DMS153 treated with DMSO at 0.1 percent for 48 hours (cell line): ENCODE data around the gene TEX264.
A peak's percentile ranks its signal among the peaks of the same experiment; 100 is the strongest.

ENCODE experiments used
- DNase-seq: peaks from one replicate; lab custom pipeline; 2025; ENCODE audit not compliant: unreplicated experiment; lab: John Stamatoyannopoulos, UW

The TEX264 gene

DNA sequence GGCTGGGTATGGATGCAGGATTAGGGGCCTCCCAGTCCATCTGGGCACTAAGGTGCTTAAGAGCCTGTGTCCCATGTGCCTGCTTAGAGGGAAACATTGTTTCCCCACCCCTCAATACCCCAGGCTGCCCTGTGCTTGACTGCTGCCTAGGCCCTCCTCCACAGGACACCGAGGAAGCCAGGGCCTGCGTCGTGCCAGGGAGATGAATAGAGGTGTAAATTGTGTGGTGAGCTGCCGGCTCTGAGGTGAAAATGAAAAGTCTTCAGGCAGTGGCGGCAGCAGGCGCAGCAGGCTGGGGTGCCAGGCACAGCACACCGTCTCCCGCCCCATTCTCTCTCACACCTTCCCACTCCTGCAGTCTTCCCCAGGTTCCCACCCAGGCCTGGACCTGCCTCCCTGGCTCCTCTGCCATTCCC, 21.9 kb downstream of the TEX264 start:
- DNase-seq: no peak

DNA sequence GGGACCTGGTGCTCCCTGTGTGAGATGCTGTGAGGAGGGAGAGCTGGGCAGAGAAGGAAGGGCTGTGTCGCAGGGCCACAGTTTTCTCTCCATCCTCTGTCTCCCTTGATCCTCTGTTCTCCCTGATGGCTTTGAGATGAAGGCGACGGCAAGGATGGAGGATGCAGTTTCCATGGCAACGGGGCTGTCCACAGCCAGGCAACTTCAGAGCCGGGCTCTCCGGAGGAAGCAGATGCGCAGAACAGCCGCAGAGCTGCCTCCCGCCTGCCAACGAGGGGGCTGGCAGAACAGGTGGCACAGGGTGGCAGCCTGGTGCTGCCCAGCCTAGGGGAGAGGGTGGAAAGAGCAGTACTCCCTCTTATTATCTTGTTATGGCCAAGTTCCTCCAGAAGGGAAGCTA, 25.9 kb downstream of the TEX264 start:
- no peak for DNase-seq

DNA sequence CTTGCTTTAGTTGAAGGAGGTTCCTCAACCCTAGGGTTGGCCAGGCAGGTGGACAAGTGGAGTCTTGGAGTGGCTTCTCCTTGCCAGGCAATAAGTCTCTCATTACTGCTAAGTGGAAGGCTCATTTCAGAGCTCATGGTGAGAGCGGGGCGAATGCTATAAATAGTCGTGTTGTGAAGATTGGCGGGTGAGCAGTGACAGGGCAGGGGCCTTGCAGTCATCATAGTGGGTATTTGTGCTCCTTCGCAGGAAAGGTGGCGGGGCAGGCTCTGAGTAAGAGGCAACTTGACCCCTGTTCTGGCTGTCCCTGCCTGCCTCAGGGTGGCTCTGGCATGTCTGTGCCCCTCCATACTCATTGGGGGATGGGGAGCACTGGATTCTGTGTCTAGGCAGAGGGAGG, 27.2 kb downstream of the TEX264 start:
- DNase-seq: no peak

DNA sequence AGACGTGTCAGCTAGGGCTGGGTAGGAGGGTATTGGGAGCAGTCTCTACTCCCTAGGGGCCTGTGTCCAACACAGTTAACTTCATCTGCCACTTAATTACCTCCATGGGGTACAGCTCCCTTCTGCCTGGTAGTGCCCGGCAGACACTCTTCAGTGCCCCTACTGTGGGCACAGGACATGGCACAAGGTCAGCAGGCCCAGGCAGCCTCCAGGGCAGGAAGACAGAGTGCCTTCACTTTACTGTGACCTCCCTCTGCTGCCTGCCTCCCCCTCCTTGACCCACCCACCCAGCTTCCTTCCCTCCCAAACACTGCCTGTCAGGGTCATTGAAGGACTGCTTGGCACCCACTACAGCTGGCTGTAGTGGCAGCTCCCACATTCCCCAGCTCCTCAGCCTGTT, 29.4 kb downstream of the TEX264 start:
- DNase-seq: no peak

DNA sequence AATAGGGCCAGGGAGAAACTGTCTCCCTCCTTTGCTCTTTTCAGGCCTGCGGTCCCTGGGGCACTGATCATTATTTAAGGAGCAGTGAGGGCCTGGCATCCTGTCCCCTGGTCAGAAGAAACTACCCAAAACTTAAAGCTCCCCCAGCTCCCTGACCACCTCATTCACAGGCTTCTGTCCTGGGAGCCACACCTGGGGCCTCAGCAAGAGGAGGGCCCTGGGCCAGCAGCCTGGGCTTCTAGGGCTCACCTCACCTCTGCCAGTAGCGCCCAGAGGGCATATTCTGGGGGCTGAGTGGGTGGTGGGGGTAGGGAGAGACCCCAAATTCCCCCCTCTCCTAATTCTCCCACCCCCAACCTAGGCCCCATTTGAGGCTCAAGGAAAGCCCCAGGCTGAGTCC, 31.1 kb downstream of the TEX264 start:
- DNase-seq: no peak

DNA sequence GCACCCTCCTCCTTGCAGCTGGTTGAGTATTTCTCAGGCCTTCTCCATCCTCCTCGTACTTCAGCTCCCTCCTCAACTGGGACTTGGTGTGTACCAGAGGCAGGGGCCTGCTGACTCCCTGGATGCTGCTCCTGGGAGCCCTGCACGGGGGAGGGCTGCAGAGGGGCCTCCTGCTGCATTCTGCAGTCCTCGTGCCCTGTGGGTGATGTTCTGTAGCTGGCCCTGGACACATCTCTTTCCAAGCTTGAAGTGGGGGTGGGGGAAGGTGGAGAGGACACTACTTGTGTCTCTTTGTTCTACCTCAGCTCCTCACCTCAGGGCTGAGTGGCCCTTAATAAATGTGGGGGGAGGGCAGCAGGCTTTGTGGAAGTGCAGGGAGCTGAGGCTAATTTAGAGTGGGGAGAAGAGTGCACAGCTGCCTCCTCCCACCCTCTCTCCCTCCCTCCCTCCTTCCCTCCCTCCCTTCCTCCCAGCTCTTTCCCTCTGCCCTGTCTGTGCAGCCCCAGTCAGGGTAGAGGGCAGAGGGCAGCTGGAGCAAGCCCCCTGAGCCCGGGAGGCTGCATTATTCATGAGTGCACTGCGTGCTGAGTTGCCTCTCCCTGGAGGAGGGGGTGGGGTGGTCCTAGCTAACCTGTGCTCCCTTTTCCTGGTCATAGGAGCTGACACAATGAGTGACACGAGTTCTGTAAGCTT, 32.2 kb downstream of the TEX264 start:
- no peak for DNase-seq

DNA sequence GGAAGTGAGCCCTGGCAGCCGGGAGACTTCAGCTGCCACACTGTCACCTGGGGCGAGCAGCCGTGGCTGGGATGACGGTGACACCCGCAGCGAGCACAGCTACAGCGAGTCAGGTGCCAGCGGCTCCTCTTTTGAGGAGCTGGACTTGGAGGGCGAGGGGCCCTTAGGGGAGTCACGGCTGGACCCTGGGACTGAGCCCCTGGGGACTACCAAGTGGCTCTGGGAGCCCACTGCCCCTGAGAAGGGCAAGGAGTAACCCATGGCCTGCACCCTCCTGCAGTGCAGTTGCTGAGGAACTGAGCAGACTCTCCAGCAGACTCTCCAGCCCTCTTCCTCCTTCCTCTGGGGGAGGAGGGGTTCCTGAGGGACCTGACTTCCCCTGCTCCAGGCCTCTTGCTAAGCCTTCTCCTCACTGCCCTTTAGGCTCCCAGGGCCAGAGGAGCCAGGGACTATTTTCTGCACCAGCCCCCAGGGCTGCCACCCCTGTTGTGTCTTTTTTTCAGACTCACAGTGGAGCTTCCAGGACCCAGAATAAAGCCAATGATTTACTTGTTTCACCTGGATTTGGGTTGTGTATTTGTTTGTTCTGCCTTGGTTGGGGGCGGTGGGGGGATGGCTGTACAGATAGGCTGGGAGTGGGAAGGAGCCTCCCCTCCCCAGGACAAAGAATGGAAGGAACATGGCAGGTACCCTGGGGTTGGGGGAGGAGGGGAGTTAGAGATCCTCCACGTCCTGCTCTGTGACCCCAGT, 32.9 kb downstream of the TEX264 start:
- no peak for DNase-seq

DNA sequence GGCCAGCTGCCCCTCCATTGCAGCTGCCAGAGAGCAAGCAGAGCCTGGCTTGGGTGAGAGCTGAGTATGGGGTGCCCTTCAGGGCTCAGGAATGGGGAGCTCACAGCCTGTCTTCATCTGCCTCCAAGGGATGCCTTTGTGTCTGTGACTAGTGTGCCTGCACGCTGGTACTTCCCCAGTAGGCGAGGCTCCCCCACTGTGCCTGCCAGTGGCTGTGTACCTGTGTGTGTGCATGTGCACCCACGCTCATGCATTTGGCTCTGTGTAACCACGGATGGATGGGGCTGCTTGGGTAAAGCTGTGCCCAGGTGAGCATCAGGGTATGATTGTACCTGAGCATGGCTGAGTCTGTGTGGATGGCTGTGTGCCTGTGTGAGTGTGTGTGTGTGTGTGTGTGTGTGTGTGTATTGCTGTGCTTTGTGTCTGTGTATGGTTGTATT, 33.5 kb downstream of the TEX264 start:
- DNase-seq: no peak

DNA sequence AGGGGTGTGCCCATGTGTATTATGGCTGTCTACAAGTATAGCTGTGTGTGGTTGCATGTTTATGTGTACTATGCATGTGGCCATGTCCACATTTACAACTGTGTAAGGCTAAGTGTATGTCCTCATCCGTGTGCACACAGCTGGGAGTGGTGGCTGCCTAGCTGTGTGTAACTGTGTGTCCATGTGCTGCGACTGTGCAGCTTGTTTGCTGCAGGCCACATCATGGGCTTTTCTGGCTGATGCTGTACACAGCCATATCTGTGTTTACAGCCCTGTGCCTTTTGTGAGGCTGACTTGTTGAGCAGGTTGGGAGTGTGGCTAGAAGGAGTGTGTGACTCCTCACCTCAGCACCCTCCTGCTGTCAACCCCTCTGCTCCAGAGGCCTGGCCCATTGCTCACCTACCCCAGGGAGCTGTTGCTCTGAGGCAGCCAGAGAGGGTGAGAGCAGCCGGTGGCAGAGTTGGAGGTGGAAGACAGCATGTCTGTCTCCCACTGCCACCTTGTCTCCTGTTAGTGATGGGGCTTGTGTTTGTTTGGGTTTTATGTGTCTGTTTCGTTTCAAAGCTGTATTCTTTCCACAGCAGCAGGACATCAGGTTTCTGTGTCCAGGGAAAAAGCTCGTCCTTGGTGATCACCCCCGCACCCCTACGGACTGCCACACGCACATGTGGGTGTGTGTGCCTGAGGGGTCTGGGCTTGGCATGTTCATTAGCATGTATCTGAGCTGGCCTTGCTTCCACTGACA, 34.4 kb downstream of the TEX264 start:
- DNase-seq: no peak

DNA sequence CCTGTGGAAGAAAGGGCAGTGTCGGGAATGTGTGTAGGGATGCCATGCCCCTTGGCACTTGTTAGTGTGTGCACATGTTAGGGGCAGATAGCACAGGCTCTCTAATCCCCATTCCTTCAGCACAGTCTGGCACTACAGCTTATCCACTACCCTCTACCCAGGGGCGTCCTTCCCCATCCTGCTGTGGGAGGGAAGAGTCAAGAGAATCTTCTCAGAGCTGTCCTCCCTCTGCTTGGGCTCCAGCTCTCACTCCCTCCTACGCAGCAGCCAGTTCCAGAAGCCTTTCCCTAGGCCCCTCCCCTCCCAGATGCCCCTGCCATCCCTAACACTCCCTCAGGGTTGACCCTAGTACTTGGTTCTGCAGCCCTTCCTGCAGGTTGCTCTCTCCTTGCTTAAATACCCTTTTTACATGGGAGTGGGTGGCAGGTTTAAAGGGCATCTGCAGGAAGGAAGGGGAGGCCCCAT, 35.0 kb downstream of the TEX264 start:
- DNase-seq: no peak

DNA sequence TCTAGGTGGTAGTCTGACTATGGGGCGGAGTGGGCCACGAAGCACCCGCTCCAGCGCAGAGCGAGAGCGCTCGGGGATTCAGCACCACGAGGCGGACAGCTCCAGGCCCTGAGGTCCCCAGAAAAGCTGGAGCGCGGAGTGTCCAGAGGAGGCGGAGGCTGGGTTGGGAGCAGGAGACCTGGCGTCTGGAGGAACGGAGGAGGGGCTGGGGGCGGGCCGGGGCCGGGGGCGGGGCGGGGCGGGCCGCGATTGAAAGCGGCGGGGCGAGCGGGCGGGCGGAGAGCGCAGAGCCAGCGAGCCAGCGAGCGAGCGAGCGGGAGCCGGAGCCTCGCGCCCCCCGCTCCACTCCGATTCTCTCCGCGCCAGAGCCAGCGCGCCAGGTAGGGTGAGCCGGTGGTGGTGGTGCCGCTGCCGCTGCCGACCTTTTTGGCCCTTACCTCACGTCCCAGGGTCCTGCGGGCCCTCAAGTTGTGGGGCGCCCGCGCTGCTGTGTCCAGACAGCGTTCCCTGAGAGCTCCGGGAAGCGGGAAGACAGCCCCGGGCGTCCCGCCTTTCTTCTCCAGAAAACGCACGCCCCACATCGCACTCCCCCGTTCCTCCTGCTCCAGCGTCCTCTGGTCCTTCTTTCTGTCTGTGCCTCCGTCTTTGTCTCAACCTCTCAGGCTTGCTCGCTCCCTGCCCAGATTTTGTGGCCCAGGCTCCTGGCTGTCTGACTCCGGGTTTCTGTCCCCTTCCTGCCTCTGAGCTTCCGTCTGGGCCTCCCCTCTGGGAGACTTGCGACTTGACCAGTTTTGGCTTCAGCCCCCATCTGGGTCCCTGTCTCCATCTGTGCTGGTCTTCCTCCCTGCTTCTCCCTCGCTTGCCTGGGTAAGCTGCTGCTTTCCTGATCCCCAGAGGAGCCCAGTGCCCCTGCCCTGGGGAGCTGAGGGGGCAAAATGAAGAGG, 36.0 kb downstream of the TEX264 start, which contains the start of gene GRM2:
Gene GRM2 (plus strand): TSS at position 281 of the 944 bp plus-strand sequence. CDS start 1,916 bp downstream, outside the sequence.
- DNase-seq: peak; percentile 4

DNA sequence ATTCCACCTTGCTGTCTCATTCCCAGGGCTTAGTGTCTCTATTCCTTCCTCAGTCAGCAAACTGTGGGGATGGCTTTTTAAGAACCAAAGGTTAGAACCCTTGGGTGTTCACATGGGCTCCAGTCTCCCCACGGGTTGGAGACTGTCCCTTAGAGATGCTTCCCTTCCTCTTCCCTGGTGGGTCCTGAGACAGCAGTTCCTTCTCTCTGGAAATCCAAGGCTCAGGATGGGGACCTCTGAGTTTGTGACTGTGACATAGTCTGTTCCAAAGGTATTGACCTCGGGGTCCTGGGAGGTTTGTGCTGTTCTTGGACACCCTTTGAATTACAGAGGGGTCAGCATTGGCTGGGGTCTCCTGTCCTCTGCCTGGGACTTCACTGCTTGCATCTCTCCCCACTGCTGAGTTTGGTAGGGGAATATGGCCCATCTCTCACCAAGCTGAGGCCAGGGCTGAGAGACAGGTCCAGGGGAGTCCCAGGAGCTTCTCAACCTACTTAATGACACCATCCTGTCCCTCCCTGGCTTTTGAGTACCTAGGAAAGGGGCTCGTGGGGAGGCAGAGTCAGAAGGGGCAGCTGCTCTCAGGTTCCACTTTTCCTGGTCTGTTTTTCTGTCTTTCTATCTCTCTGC, 37.3 kb downstream of the TEX264 start:
- no peak for DNase-seq

DNA sequence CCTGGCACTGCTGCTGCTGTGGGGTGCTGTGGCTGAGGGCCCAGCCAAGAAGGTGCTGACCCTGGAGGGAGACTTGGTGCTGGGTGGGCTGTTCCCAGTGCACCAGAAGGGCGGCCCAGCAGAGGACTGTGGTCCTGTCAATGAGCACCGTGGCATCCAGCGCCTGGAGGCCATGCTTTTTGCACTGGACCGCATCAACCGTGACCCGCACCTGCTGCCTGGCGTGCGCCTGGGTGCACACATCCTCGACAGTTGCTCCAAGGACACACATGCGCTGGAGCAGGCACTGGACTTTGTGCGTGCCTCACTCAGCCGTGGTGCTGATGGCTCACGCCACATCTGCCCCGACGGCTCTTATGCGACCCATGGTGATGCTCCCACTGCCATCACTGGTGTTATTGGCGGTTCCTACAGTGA, 38.0 kb downstream of the TEX264 start:
- no peak for DNase-seq

DNA sequence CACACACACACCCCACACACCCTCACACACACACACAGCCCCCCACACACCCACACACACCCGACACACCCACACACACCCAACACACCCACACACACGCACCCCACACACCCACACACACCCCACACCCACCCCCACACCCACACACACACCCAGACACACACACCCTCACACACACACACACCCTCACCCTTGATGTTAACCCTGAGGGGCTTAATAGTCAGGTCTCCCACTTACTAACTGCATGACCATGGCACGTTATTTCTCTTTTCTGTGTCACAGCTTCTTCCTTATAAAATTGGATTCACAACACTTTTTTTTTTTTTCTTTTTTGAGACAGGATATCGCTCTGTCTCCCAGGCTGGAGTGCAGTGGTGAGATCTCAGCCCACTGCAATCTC, 38.6 kb downstream of the TEX264 start:
- DNase-seq: no peak

DNA sequence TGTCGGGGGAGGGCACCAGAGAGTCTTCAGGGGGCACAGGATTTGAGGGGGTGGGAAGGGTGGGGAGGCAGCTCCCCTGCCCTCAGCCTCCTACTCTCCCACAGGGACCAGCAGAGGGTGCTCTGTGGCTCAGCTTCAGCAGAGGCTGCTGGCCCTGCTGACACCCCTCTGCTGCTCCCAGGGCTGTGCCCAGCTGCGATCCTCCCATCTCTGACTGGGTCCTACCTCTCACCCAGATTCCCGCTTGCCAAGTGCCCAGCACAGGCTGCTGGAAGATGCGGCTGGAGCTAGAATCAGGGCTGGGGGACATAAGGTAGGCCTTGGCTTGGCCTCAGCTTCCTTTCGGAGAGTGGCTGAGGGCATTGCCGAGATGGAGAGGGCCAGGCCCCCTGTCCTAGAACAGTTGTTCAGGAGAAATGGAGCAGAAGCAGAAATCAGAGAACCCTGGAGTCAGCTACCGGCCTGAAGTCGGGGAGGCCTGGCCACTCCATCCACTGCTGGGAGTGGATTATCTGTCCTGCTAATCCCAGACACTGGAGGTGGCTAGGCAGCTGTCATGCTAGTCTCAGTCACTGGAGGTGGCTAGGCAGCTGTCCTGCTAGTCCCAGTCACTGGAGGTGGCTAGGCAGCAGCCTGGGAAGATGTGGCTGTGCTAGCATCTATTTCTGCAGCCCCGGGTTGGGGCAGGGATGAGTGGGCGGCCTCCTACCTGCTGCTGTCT, 39.7 kb downstream of the TEX264 start:
- DNase-seq: no peak

DNA sequence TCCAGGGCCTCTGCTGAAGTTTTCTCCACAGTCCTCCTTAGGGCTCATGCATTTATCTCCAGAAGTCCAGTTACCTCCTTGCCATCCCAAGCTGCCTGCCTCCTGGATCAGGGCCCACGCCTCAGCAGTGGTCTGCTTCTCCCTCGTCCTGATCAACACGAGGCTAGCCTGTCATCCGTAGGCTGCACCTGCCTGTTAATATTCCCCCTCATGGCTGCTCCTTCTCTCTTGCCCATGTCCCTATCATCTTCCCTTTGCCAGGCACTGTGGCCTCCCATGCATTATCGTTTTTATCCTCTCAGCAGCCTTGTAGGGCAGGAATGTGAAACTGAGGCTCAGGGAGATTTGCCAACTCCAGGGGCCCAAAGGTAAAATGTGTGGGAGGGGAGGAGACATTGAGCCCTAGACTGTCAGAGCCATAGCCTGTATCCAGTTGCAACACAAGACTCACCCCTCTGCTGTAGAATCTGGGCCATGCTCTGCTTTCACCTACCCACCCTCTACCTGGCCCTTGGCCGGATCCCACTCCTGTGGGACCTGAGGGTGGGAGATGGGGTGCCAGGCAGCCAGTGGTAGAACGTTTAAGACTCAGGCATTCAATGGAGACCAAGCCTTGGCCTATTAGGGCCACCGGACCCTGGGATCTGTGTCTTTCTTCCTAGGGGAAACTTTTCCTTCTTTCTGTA, 40.4 kb downstream of the TEX264 start:
- no peak for DNase-seq

DNA sequence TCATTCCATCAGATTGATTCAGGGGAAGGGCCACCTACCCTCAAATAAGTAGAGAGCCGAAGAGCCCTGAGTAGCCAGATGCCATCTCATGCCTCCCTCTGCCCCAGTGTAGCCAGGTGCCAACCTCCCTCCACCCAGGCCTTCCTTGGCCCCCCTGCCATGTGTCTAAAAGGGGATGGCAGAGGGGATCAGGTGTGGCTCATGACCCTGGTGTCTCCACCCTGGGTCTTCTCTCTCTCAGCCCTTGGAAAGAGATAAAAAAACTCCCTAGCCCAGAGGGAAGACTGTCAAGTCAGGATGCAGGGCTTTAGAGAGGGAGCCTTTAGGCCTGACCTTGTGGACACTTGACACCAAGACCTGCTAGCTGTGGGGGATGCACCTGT, 41.0 kb downstream of the TEX264 start:
- DNase-seq: no peak

DNA sequence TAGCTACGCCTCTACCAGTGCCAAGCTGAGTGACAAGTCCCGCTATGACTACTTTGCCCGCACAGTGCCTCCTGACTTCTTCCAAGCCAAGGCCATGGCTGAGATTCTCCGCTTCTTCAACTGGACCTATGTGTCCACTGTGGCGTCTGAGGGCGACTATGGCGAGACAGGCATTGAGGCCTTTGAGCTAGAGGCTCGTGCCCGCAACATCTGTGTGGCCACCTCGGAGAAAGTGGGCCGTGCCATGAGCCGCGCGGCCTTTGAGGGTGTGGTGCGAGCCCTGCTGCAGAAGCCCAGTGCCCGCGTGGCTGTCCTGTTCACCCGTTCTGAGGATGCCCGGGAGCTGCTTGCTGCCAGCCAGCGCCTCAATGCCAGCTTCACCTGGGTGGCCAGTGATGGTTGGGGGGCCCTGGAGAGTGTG, 41.5 kb downstream of the TEX264 start:
- DNase-seq: no peak

DNA sequence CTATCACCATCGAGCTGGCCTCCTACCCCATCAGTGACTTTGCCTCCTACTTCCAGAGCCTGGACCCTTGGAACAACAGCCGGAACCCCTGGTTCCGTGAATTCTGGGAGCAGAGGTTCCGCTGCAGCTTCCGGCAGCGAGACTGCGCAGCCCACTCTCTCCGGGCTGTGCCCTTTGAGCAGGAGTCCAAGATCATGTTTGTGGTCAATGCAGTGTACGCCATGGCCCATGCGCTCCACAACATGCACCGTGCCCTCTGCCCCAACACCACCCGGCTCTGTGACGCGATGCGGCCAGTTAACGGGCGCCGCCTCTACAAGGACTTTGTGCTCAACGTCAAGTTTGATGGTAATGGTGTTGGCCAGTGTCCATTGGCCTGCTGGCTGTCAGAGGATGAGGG, 41.9 kb downstream of the TEX264 start:
- DNase-seq: no peak
